GM18519 (cell line): Measurements from ENCODE around the gene CHRNA7.

Experiments used
- ATAC-seq: cut with Tn5 transposase; IDR thresholded peaks from one replicate; pipeline ENCODE4 v1.9.1; 2021; ENCODE audit warnings: mild to moderate bottlenecking, moderate library complexity; ENCODE audit not compliant: unreplicated experiment, low FRiP score

Gene CHRNA7

DNA sequence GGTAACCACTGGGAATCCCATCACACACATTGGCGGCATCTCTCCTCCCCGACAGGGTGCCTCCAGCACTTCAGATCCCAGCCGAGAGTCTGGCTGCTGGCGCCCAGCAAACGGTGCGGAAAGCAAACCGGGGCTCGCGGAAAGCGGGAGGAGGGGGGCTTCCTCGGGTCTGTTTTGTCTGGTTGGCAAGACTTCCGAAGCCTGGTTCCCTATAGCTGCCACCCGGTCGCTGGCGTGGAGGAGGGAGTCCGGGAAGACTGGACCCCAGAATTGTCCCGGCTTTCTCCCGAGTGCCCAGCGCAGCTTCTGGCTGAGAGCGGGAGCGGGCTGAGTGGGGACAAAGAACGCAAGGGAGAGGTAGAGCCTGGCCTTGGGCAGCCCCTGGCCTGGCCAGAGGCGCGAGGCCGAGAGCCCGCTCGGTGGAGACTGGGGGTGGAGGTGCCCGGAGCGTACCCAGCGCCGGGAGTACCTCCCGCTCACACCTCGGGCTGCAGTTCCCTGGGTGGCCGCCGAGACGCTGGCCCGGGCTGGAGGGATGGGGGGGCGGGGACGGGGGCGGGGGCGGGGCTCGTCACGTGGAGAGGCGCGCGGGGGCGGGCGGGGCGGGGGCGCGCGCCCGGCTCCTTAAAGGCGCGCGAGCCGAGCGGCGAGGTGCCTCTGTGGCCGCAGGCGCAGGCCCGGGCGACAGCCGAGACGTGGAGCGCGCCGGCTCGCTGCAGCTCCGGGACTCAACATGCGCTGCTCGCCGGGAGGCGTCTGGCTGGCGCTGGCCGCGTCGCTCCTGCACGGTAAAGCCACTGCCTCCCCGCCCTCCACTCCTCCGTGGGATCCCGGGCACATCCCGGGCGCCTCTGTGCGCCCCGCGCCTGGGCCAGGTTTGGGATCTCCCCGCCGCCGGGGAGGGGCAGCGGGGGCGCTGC lies at the start of gene CHRNA7:
Gene CHRNA7 (plus strand): TSS at position 654 of the 920 bp plus-strand sequence. CDS start 80 bp downstream, at position 734.
- ATAC-seq, result no peak

- no peak for ATAC-seq
Measured at GRCh38 chr15:31985607-31986006, 44.7 kb upstream of the CHRNA7 start.

DNA sequence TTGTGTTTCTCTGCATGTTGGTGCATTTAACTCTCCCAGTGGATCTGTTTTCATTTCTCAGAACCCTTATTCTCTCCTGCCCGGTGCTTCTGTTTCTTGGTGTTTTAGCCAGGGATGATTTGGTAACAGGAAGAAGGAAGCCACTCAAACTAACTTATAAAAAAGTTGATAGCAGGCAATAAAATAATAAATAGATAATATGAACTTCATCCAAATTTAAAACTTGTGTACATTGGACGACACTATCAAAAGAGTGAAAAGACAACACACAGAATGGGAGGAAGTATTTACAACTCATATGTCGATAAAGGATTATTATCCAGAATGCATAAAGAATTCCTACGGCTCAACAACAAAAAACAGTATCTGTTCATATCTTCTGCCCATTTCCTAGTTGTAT lies 37.3 kb upstream of the CHRNA7 start:
- no peak for ATAC-seq

- ATAC-seq, result no peak
Measured at GRCh38 chr15:31997711-31998110, 32.6 kb upstream of the CHRNA7 start.

DNA sequence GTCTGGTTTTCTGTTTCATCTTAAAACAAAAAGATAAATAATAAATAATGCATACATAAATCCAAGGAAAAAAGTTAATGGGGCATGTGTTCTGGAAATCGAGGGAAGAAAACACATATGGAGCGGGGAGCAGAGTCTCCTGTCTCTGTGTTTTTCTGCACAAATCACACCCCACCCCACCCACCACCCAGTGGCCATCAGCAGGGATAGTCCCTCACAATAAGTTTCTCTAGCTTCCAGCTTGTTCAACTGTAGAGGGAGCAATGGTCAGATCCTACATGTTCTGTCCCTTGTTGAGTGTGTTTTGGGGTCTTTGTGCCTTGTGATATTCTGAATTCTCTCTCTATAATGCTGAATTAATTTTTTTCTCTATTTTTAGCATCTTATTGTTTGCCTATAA lies 26.8 kb upstream of the CHRNA7 start:
- no peak for ATAC-seq

GRCh38 chr15:32004249-32004648 lies 26.1 kb upstream of the CHRNA7 start:
- ATAC-seq, result no peak

- no peak for ATAC-seq
Measured at GRCh38 chr15:32007355-32007960, 22.9 kb upstream of the CHRNA7 start.

DNA sequence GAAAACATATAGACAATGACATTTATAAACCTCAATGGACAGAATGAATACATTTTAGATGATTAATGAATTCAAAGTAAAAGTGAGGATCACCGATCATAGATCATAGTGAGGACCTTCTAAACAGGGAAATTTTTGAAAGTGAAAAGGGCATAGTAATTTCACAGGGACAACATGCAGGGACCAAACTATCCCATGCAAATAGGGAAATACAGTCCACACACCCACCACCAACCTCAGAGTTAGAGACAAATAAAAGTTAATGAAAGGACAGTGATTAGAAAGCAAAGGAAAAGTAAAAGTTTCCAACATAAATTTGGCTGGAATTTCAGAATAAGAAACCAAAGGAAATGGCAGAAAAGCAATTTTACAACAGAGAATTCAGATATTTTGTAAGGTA lies 15.4 kb upstream of the CHRNA7 start:
- ATAC-seq, result no peak

GRCh38 chr15:32020156-32020555 lies 10.2 kb upstream of the CHRNA7 start:
- no peak for ATAC-seq

- no peak for ATAC-seq
Measured at GRCh38 chr15:32028921-32029320, 1.4 kb upstream of the CHRNA7 start.

DNA sequence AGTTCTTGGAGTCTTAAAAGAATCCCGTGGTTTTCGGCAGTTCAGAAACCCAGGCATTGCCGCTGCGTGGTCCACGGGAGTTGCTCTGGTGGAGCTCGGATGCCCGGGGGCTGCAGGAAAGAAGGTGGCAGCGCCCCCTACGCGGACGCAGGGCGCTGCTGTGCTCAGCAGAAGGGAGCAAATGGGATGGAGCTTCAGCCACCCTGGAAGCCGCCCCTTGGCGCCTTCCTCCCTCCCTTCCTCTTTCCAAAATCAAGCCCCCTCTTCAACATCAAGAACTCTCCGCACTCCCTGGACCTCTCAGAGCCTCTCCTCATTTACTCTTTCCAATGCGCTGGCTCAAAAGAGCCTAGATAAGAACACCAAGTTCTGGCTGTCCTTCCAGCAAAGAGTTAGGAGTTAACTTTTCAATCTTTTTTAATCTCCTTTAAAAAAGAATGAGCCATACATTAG lies 880 bp upstream of the CHRNA7 start:
- ATAC-seq, result no peak

GRCh38 chr15:32030795-32031194 lies 480 bp downstream of the CHRNA7 start:
- no peak for ATAC-seq

- ATAC-seq, result no peak
Measured at GRCh38 chr15:32033186-32033890, 3.0 kb downstream of the CHRNA7 start.

DNA sequence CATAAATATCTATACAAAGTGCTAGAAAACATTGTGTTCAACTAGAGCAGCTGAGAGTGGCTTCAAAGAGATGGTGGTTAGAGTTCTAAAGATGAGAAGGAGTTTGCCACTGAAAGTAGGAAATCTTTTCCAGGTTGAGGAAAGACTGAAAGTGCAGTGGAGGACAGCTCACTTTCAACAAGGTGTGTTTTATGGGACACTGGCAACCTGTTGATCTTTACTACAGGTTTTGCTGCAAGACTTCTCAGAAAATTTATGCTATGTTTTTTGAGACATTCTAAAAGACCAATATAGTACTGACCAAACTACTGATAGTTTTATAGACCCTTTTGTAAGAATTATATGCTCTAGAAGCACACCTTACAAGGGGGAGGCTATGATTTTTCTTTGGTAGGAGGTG lies 3.8 kb downstream of the CHRNA7 start:
- ATAC-seq, result no peak

- no peak for ATAC-seq
Measured at GRCh38 chr15:32035285-32035684, 5.0 kb downstream of the CHRNA7 start.

- ATAC-seq, result no peak
Measured at GRCh38 chr15:32036971-32037370, 6.7 kb downstream of the CHRNA7 start.

- no peak for ATAC-seq
Measured at GRCh38 chr15:32041294-32041693, 11.0 kb downstream of the CHRNA7 start.

- ATAC-seq, result no peak
Measured at GRCh38 chr15:32042269-32042972, 12.1 kb downstream of the CHRNA7 start.

DNA sequence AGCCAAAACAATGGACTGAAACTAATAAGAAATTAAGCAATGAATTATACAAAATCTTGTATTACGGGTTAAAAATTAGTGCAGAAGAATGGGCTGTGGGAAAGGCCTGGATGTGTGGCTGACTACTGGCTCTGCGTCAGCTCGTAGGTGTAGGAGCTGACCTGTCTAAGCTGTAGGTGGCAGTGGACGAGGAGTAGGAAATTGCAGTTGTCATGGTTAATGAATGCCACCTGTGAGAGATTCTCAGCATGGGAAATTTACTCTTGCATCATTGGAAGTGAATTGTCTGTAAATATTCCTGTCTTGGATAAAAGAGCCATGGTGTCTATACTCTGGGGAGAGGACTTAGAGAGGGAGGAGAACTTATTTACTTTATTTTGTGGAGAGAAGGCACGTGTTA lies 23.4 kb downstream of the CHRNA7 start:
- ATAC-seq, result no peak

DNA sequence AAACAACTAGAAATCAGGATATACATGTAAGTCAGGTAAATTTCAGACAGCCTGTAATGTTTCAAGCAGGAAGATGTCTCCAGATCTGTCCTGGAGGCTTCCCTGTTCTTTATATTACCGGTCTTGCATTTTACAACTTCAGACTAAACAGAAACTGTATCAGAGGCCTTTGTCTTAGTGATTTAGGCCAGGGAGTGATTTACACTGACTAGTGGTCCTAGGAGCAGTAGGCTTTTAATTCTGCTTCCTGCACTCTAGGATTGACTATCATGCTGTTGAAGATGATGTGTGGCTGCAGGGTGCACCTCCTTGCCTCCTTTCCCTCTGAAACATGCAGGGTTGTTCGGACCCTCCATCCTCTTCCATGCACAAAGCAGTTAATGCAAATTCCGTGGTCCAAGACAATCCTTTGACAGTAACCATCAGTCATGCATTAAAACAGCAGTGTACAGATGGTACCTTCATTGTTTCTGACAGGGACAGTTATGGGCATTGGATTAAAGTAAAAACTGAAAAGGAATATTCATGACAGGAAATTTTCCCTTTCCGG lies 27.6 kb downstream of the CHRNA7 start:
- no peak for ATAC-seq
